GM19372 (cell line): ENCODE measurements around the gene VWF.
"Not testable (repeated sequence)": the region's sequence is repeated elsewhere in the genome, so short reads cannot be mapped to it uniquely, and the experiment has no call there.

Source experiments
- ATAC-seq: cut with Tn5 transposase; IDR thresholded peaks from one replicate; pipeline ENCODE4 v1.9.1; 2021; ENCODE audit warnings: mild to moderate bottlenecking, low read depth, moderate library complexity; ENCODE audit not compliant: unreplicated experiment

VWF gene

DNA sequence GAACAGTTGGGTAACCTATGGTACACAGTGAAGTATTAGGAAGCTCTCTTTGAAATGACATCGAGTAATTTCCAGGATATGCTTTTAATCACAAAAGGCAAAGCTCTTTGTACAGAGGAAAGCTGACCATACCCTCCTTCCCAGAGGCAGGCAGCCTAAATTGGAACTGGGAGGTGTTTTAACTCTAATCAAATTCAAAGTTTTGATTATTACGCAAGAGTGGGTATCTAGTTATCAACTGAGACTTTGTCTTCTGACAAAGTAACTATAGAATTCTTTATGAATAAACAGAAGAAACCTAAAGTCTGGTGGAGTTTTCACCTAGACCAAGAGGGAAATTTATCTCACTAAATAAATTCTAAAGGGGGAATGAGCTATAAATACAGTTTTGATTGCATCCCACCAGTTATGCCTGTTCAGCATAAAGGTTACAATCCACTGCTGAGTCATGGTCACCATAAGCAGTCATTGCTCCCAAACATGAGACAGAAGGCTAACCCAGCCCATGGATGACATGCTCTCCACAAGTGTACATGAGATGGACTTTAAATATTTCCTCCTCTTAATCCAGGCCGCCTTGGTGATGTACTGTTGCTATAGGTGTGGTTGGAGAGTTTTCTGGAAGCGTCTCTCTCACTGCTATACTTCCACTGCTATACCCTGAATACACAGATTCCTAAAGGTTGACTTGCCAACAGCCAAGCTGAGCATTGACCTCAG, 113.7 kb downstream of the VWF start:
- ATAC-seq, result not testable (repeated sequence)

DNA sequence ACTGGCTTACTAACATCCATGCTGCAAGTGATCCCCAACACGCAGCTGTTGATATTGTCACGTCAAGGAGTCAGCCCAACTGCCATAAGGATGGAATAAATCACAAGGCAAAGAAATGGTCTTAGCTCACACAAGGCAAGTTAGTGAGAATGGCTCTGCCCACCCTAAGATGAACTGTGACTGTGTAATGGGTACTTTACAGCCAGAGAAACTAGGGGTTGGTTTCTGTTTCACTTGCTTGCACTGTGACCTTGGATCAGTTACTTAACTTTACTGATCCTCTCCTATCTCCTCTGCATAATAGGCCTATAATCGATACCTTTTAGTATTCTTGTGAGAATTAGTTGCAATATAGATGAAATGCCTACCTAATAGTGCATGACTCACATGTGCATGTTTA, 127.2 kb downstream of the VWF start:
- ATAC-seq, result no peak

DNA sequence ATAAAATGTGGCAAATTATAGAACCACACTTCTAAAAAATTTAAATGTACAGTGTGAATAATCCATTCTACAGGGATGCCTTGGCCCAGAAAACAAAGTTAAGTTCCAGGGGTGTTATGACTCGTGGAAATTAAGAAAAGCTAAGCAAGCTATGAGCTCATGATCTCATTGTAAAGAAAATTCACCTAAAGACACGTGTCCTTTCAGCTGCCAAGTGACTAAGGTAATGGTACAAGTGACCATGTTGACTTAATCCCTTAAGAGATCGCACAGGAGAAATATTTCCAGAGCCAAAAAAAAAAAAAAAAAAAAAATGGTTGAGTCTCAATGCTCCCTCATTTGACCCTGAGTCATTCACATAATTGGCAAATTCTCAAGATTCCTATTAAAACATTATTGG, 128.0 kb downstream of the VWF start:
- no peak for ATAC-seq

DNA sequence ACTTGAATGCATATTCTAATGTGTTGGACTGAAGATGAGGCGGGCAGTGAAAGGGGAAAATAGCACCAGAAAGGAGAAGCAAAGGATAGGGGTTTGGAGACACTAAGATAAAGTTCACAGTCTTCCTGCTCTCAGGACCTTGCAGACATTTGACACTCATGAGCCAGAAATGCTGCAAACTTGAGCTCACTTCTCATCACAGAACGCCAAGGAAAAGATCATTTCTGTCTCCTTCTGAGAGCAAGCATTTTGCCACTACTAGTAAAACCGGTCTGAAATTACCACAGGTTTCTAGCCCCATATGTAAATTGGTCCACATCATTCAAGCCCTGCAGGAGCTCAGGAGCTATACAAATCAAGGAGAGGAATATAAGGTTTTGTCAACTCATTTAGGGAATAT, 134.8 kb downstream of the VWF start:
- ATAC-seq, result no peak

DNA sequence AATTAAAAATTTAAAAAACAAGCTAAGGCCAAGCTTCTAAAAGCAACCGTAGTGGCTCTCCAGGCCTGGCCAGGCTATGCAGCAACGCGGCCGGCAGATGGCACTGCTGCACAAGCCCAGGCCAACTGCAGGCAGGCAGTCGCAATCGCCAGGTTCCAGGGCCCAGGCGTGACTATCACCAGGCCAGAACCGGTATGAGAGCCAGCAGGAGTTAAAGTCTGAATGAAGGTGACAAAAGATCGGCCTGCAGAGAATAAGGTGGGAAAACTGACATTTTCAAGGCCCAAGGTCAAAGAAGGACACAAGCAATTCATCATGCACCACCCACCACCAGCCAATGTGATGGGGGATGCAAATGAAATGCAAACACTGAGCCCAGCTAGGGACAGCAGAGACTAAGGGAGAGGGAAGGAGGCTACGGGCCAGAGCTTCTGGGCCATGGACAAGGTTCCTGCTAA, 135.8 kb downstream of the VWF start:
- no peak for ATAC-seq

DNA sequence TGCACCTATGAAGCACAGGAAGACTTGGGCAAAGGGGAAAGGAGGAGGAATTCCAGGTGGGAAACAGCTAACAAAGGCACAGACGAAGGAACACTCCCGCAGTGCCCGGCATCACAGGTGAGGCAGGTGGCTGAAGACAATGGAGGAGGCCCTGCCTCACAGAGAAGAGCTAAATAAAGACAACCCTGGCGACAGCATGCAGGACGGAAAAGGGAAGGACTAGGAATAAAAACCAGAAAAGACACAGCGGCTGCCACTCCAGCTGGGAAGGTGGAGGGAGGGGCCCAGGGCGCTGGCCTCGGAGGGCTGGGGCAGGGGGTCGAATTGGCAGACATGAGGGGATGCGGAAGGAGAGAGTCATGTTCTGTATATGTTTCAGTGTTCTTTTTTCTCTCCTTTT, 136.4 kb downstream of the VWF start:
- ATAC-seq, result no peak

DNA sequence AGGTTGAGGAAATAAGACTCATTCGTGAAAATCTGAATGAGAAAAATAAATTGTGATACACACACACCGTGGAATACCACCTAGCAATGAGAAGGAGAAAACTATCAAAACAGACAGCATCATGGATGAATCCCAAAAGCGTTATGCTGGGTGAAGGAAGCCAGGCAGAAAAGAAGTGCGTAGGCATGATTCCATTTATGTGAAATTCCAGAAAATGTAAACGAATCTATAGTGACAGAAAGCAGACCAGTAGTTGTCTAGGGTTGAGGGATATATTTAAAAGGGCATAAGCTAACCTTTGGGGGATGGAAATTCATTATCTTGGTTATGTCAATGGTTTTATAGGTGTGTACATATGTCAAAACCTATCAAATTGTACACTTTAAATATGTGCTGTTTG, 136.9 kb downstream of the VWF start:
- no peak for ATAC-seq

DNA sequence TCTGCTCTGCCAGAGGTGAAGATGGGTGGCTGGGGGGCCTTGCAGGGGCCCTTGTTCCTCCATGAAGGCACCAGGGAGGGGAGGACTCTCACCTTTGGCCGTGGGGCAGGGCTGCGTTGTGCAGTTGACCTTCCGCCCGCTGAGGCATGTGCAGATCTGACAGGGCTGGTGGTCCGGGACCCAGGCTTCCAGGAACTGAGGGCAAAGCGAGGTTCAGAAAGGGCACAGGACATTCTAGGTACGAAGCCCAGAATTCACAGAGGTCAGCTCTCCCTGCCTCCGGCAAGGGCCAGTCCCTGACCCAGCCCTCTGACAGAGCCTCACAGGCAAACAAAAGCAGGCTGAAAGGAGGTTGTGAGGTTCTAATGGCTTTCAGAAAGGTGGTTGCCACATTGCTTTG, 139.0 kb downstream of the VWF start:
- no peak for ATAC-seq

DNA sequence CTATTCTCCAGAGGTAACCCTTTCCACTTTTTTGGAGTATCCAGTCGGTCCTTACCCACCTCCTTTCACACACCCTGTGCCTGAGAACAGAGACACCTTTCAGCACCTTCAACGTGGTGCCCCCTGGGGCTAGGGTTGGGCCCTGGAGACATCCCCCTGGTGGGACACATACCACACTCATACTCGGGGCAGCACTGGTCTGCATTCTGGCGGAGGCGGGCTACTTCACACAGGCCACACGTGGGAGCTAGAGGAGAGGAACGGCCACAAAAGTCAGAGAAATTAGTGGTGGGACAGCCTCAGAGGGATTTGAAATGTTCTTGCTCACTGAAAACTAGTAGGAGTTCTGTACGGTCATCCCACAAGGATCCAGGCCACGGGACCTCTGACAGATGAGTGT, 139.6 kb downstream of the VWF start:
- ATAC-seq, result no peak

DNA sequence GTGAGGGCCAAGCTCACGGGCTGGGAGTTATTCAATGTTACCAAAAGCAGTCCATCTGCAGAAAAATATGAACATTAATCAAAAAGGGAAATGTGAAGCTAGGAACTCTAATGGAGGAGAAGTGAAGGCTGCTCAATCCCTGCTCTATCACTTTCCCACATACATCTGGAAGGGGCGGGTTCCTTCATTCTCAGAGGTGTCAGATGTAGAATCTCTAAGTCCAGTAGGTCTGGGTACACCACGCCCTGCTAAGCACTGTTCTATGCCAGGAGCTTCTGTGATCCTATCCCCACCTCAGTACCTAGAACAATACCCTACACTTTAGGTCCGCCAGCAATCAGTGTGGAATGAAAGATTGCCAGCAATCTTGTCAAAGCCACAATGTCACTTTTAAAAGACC, 142.4 kb downstream of the VWF start:
- ATAC-seq, result no peak

DNA sequence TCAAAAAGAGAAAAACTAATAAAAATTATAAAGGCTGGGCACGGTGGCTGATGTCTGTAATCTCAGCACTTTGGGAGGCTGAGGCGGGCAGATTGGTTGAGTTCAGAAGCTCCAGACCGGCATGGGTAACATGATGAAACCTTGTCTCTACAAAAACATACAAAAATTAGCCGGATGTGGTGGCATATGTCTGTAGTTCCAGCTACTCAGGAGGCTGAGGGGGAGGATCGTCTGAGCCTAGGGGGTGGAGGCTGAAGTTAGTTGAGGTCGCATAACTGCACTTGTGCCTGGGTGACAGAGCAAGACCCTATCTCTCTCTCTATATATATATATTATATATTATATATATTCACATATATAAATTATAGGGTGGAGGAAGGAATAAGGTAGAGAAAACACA, 146.9 kb downstream of the VWF start:
- no peak for ATAC-seq

DNA sequence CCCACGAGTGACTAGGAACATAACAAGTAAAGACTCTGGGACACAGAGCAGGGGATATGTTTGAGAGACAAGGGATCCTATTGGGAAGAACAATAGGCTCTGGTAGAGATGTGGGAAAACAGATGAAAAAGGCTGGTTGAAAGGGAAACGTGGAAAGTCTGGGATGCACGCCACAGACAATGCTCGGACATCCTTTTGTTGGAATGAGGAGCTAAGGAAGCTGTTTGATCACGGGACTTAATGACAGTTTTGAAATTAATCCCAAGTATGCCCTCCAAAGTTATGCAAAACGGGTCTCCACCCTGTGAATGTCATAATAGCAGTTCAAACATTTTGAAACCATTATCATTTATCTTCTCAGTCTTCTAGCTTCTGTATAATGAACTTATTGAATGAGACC, 147.8 kb downstream of the VWF start:
- ATAC-seq, result no peak

DNA sequence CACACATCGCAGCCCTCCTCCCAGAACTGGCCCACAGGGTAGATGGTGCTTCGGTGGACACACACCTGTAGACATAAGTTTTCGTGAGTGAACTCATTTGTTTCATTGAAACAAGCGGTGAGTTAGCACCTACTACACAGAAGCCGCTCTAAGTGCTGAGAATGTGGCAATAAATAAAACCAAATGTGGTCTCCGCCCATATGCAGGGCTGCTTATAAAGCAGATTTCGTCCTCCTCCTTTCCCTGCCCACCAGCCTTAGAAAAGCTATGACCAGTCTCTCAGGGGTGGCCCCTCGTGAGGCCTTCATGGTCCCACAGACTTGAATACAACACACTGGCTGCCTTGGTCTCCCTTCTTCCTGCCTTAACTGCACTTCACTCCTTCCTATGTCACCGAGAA, 148.3 kb downstream of the VWF start:
- ATAC-seq, result no peak

DNA sequence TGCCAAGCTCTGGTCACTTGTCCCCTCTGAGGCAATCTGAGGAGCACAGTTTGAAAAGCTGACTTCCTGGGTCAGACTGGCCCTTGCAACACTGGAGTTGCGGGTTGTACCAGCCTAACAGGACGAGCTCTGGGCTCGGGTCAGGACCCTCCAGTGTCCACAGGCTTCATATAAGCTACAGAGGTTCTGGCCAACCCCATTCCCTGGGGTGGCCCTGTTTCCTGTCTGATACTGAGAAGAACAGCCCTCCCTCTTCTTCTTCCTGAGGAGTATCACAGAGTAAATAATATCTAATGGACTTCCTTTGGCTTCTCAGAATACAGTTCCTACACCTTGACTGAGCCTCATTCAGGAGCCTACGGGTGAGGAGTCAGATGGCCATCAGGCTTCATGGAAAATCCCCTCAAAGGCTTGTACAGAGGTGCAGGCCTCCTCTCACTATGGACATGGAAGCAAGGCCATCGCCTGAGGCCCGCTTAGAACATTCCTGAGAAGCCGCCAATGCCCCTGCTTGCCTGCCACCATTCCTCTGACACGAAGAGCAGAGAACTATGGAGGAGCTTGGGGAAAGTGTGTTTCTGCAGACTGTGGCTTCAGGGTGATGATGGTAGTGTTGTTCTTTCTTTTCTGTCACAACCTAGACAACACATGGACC, 150.9 kb downstream of the VWF start:
- ATAC-seq, result no peak

DNA sequence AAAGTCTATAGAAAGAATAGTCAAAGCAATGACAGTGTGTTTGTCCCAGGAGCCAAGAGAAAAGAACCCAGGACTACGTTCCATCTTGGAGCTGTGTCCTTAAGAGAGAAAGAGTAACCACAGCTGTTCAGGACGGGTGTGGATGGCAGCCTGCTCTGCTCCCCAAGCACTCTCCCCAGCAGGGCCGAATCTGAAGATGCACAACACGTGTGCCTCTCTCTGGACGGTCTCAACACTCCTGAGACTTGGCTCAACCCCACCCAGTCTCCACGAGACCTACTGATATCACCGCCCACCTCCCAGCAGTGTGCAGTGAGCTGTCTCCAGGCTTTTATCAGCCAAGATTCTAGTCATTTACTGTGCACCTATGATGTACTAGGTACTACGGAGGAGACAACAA, 152.1 kb downstream of the VWF start:
- ATAC-seq, result no peak

DNA sequence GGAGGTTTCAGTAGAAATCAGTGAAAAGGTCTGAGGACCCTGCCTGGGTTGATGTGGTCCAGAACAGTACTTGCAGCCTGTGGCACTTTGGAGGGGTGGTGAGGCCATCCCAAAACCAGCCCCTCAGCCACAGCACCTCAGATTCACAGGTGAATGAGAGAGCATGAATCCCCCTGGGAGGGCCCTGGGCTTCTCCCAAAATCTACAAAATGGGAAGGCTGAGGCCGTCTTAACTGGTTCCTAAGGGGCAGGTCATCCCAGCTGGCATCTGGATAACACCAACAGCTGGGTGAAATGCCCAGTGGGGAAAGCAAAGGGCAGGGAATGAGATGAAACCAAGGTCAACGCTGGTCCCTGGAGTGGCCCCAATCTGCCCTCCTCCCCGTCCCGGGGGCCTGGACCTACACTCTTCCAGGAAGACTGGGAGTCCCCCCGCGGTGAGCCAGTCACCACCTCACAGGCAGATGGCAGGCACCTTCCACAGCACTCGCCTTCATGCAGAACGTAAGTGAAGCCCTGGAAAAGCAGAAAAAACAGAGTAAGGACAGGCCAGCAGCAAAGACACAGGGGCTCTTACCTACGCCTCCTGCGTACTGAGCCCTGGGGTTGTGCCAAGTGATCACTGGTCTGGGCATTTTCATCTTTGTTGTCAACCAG, 153.1 kb downstream of the VWF start:
- ATAC-seq, result no peak

DNA sequence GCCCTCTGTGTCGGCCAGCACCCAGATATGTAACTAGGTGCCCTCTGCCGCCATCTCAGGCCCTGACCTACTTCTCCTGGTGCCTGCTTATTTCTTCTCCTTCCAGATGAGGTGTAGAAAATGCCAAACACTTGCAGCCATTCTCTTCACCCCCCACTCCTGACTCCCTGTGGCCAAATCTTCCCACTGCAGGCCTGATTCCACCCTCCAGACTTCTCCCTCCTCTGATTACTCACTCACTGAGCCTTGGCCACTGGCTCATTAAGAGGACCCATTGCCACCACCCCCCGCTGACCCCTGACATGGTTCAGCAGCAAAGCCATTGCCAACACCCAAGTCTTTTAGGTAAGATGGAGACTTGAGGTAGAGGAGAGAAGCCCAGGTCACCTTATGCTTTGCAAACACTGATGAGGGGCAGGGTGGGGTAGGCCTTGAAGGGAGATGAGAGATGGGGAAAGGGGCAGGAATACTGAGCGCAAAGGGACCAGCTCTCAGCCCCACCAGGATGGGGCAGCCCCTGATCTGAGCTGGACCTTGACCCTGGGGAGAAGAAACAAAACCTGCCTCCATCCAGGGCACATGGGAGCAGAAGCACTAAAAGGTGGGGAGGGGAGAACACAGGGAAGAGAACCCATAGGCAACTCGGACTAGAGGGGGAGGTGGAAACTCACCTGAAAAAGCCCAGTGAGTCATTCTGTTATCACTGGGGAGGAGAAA, 154.3 kb downstream of the VWF start:
- ATAC-seq, result no peak

DNA sequence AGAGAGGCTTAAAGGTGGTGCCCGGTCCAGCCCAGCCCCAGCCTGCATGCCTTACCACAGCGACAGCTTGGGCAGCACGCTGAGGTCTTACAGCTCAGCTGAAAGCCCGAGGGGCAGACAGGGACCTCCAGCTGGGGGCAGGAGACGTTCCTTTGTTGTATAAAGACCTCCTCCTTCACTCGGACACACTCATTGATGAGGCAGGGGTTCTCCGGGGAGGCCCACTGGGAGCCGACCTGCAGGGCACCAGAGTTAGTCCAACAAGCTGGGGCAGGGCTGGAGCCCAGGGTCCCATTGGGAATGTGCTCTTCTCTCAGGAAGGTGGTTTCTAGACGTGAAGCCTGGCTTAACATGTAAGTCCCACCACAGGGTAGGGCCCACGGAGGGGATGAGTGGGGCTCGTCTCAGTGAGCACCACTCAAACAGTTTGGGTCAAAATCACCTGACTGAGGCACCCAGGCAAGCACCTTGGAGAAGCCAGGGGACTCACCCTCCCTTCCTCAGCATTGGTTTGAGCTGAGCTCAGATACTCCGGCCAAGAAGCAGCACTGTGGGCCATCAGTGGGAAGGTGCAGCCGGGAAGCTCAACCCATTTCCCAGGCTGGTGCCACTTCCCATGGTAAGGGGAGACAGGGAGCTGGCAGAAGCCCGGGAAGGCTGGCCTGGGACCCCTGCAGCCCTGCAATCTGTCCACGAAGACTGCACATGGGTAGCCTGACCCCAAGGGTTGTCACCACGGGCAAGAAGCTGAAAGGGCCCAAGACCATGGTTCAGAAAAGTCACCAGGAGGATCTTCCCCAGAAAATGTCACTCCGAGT, 155.1 kb downstream of the VWF start:
- ATAC-seq, result no peak

DNA sequence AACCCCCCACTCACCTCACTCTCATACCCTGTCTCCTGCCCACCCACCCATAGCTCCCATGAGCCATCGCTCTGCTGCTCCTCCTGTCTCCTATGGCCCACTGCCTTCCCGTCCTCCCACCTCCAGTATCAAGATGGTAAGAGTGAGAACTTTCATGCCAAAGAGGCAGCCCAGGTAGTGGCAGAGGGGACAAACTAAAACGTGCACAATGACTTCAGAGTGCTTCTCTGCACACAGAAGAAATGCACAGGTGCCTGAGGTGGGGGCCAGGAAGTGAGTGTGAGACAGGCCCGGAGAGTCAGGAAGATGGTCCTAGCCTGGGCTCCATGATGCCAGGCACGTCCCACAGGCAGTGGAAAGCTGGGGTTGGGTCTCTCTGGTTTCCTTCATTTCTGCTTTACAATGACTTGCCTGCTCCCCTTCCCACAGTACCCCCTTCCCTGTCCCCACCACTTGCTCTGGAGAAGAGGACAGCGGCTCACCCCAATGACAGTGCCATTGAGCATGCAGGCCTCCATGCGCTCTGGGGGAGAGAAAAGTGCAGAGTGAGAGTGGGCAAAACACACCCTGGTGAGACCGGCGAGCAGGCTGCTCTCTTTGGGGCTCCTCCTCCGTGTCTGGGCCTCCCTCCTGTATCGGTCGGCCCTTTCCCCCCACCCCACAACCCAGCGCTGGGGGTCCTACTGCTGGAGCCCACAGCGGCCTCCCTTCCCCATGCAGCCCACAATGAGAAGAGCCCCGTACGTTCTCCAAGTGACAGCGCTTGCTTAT, 156.6 kb downstream of the VWF start:
- ATAC-seq, result no peak
